Suprapubic skin (tissue), 4 donors: Measurements from ENCODE around the gene PLEKHB2.

Source experiments
- EP300 ChIP-seq: sonication (generic); formaldehyde crosslinking; IDR thresholded peaks from one replicate; pipeline ENCODE4 v1.6.1; 2017; ENCODE audit warnings: antibody characterized with exemption
- POLR2A ChIP-seq, 2 donors: fragments of 450-650 bp; IDR thresholded peaks; one replicate each; pipeline ENCODE4 v1.6.1; 2017; ENCODE audit warnings: antibody characterized with exemption in 2 of 2, mild to moderate bottlenecking in 2 of 2, moderate library complexity in 2 of 2
- POLR2AphosphoS5 ChIP-seq, 3 donors: sonication (generic); formaldehyde crosslinking; IDR thresholded peaks; one replicate each; pipeline ENCODE4 v1.6.1; 2017; ENCODE audit warnings: antibody characterized with exemption in 3 of 3
- TF ChIP-seq, protein P1 (sequence below), 2 donors: fragments of 200-600 bp in 1 of 2; fragments of 450-650 bp in 1 of 2; sonication (generic) in 1 of 2; IDR thresholded peaks; one replicate each; pipeline ENCODE4 v1.5.1; 2016 to 2019; ENCODE audit warnings: antibody characterized with exemption in 2 of 2, mild to moderate bottlenecking in 1 of 2, moderate library complexity in 1 of 2

DNA sequence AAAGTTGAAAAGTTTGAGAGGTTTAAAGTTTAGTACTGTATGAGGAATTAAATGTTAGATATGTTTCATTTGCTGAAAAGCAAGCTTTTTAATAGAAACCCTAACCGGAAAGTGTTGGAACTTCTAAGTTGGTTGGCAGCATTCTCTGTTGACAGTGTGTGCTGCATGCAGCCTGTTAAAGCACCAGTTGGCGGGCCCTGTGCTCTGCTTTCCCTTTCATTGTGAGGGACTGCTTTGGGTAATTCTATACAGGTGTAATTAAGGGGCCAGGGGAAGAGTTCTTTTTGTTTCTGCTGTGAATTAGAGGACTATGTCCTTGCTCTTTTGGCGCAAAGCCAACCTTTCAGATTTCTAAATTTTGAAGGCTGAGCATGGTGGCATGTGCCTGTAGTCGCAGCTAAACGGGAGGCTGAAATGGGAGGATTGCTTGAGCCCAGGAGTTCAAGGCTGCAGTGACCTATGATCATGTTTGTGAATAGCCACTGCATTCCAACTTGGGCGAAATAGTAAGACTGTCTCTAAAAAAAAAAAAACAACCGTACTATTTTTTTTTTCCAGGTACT, 20.1 kb downstream of the PLEKHB2 start:
- TF ChIP-seq, protein P1, sequence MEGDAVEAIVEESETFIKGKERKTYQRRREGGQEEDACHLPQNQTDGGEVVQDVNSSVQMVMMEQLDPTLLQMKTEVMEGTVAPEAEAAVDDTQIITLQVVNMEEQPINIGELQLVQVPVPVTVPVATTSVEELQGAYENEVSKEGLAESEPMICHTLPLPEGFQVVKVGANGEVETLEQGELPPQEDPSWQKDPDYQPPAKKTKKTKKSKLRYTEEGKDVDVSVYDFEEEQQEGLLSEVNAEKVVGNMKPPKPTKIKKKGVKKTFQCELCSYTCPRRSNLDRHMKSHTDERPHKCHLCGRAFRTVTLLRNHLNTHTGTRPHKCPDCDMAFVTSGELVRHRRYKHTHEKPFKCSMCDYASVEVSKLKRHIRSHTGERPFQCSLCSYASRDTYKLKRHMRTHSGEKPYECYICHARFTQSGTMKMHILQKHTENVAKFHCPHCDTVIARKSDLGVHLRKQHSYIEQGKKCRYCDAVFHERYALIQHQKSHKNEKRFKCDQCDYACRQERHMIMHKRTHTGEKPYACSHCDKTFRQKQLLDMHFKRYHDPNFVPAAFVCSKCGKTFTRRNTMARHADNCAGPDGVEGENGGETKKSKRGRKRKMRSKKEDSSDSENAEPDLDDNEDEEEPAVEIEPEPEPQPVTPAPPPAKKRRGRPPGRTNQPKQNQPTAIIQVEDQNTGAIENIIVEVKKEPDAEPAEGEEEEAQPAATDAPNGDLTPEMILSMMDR (IDR thresholded peaks at IDR 0.05), result no peak
- TF ChIP-seq POLR2AphosphoS5 (IDR thresholded peaks at IDR 0.05), result no peak
- no peak for TF ChIP-seq EP300
- TF ChIP-seq POLR2A (IDR thresholded peaks at IDR 0.05), result no peak
